Measurements from ENCODE around the gene CDKL5. TPM values are rescaled to one million over a fixed set of nuclear protein-coding genes. Genes with fewer than 3 reads are reported as not detected.

CDKL5 gene
- total and polyA plus RNA-seq, 2 experiments from 2014 or later: 7.5 to 13.7 TPM

- H3F3A ChIP-seq (replicated peaks; ENCODE audit: low read depth): no peaks in the 10 kb centered on the region
- Mint-ChIP-seq H3K27ac (no peak overlapping the region), H3K4me3 (no peak overlapping the region), H3K27me3 (ENCODE audit: insufficient read depth, low read depth, poor library complexity) (no peaks in the 10 kb centered on the region), H3K4me1 (peaks cover 9% of the 10 kb centered on the region; the same call in 1 of the 3 replicates), H3K9me3 (no peaks in the 10 kb centered on the region), H3K36me3 (ENCODE audit: low read depth) (peaks cover 3% of the 10 kb centered on the region; the same call in 1 of the 3 replicates)
- no peaks in the 10 kb centered on the region for H3K9me2 ChIP-seq (ENCODE audit: insufficient read depth)
- H3K4me3 ChIP-seq: no peak overlapping the region
- H3K4me2 ChIP-seq: no peak overlapping the region
- H3K36me3 ChIP-seq (ENCODE audit: insufficient read depth): no peaks in the 10 kb centered on the region
- H3K79me2 ChIP-seq (replicated peaks; ENCODE audit: insufficient read depth): peaks cover 37% of the 10 kb centered on the region
- H4K20me1 ChIP-seq (replicated peaks; ENCODE audit: insufficient read depth): peaks cover 8% of the 10 kb centered on the region; the same call in 1 of the 2 replicates
- DNase-seq (ENCODE audit: low spot score) (no peak), ATAC-seq (no peak)
- no peak for TF ChIP-seq CREB1 (CRISPR knock-in tag; IDR thresholded peaks at IDR 0.05; ENCODE audit: low read depth)
- no peak for TF ChIP-seq ZNF114 (CRISPR knock-in tag; IDR thresholded peaks at IDR 0.05)
- TF ChIP-seq ZNF462 (CRISPR knock-in tag; IDR thresholded peaks at IDR 0.05): no peak
- TF ChIP-seq POLR2AphosphoS5 (IDR thresholded peaks at IDR 0.05; ENCODE audit: low read depth): no peak
- no peak for TF ChIP-seq EZH2 (IDR thresholded peaks at IDR 0.05; ENCODE audit: low read depth, unreplicated experiment)
- no peak overlapping the region for H3K27ac ChIP-seq (ENCODE audit: low read depth)
- no peaks in the 10 kb centered on the region for H3K27me3 ChIP-seq (ENCODE audit: insufficient read depth)
- no peak overlapping the region for H2AFZ ChIP-seq
- no peaks in the 10 kb centered on the region for H3K4me1 ChIP-seq (ENCODE audit: insufficient read depth)
These were observed 45.9 kb downstream of the CDKL5 start for GRCh38 chrX:18471296-18471695.

GRCh38 chrX:18490806-18491555 lies 65.6 kb downstream of the CDKL5 start:
- peak overlapping the region; percentile 67; the same call in 1 of the 2 replicates for H3K27ac Mint-ChIP-seq
- no peak overlapping the region for H3K4me3 Mint-ChIP-seq
- no peak for DNase-seq (ENCODE audit: low spot score)
- no peak overlapping the region for H2AFZ ChIP-seq
- peaks cover 35% of the 10 kb centered on the region for H3K4me1 Mint-ChIP-seq
- no peaks in the 10 kb centered on the region for H3K27me3 Mint-ChIP-seq (ENCODE audit: insufficient read depth, low read depth, poor library complexity)
- H3K4me1 ChIP-seq (ENCODE audit: insufficient read depth): peaks cover 27% of the 10 kb centered on the region
- no peak for ATAC-seq
- H3K4me2 ChIP-seq: no peak overlapping the region
- H3F3A ChIP-seq (replicated peaks; ENCODE audit: low read depth): no peaks in the 10 kb centered on the region
- no peaks in the 10 kb centered on the region for H3K9me2 ChIP-seq (ENCODE audit: insufficient read depth)
- H3K27me3 ChIP-seq (ENCODE audit: insufficient read depth): no peaks in the 10 kb centered on the region
- H4K20me1 ChIP-seq (replicated peaks; ENCODE audit: insufficient read depth): no peaks in the 10 kb centered on the region; the same call in 1 of the 2 replicates
- peaks cover 60% of the 10 kb centered on the region for H3K79me2 ChIP-seq (replicated peaks; ENCODE audit: insufficient read depth)
- no peak overlapping the region for H3K27ac ChIP-seq (ENCODE audit: low read depth)
- no peaks in the 10 kb centered on the region for H3K9me3 Mint-ChIP-seq
- no peaks in the 10 kb centered on the region for H3K36me3 ChIP-seq (ENCODE audit: insufficient read depth)
- H3K4me3 ChIP-seq: no peak overlapping the region
- H3K36me3 Mint-ChIP-seq (ENCODE audit: low read depth): no peaks in the 10 kb centered on the region
- TF ChIP-seq ZNF331 (CRISPR knock-in tag; IDR thresholded peaks at IDR 0.05; ENCODE audit: low read depth) (no peak), POLR2AphosphoS5 (IDR thresholded peaks at IDR 0.05; ENCODE audit: low read depth) (no peak)

Data from GM23338 (cell line).